ENCODE data around the gene TNS3.

TNS3 gene

DNA sequence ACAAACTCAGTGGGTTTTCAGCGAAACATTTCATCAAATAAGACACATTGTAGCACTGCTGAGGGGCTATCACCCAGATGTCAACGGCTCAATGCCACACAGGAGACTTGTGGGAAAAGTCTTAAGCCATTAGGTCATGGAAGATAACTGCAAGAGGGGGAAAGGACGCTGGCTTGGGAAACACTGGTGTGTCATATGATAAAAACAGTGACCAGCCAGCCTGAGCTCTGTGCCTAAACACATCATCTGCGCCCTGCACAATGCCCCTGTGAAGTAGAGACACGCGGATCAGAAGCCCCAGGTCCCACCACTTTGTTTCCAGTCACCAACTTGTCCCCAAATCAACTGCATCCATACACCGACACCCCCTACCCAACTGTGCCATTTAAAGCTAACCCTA is 116.7 kb downstream of the TNS3 start:
- no peak for DNase-seq

GRCh38 chr7:47464266-47464665 is 117.6 kb downstream of the TNS3 start:
- DNase-seq = no peak

DNA sequence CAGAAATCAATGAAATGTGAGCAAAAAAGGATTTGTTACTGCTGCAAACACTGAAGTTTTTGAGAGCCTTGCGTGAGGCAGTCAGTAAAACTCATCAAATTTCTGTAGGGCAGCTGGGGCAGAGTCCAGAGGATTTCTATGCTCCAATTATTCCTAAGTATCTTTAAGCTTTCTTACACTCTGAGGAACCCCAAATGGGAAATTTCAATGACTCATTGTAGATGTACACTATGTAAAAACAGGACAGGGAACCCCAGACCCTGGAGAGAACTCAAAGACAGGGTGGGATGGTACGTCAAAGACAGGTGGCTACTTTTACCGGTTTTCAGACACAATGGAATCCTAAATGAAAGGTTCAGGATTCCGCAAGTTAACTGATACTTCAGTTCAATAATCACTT is 120.2 kb downstream of the TNS3 start:
- no peak for DNase-seq

DNA sequence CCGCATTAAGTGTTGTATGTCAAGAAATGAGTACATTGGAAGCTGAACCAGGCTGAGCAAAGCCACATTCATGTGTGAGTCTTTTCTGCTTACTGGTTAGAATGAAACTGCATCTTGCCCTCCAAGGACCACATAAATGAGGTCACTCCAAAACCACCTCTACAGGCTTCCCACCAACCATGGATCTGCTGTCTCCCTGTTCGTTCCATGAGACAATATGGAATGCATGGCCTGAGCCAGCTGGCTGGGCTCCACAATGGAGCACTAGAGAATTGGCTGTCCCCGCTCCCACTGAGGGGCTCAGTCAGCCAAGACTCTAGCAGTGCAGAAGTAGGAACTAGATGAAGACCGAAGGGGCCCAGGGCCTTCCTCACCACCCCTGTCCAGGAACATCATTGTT is 120.8 kb downstream of the TNS3 start:
- no peak for DNase-seq

DNA sequence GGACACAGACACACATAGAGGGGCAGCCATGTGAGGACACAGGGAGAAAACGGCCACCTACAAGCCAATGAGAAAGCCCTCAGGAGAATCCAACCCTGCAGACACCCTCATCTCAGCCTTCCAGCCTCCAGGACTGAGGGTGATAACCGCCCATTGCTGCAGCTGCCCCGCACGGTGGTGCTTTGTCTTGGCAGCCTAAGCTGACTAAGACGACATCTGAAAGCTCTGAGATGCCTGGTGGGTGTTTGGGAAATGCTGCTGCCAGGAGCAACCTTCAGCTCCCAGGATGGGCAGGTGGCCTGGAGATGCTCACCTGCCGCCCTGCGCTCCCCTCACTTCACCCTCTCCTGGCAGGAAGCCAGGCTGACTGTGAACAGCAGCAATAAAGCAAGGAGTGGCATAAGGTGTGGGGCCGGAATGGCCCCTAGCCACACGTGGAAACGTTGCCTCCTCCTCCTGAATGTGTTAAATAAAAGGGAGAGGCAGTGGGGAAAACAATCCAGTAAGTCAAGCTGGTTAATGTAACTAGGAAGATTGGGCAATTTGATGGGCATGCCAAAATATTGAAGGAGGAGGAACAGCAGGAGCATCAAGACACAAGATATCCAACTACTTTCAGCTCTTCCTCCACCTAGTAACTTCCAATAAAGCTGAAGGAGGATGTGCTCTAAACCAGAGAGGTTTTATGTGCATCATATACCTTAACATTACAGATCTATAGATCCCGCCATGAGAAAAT is 121.5 kb downstream of the TNS3 start:
- no peak for DNase-seq

- DNase-seq = no peak
Observed at GRCh38 chr7:47458486-47458885, 123.4 kb downstream of the TNS3 start.

DNA sequence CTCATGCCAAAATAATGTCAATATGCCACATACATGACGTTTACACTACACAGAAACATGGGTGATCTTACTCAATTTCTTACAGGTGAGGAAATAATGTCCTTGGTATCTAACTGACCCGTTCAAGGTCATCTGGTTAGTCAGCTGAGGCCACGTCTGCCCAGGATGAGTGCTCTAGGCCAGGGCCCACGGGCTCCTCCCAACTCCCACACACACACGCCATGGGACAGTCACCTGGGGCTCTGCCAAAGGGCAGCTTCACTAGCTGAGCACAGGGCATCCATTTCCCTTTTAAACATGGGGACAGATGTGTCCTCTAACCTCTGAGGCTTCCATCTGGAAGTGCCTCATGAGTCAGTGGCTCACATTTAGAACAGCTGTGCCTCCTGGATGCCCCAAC is 123.9 kb downstream of the TNS3 start:
- no peak for DNase-seq

GRCh38 chr7:47456210-47456955 is 125.5 kb downstream of the TNS3 start:
- DNase-seq = no peak

DNA sequence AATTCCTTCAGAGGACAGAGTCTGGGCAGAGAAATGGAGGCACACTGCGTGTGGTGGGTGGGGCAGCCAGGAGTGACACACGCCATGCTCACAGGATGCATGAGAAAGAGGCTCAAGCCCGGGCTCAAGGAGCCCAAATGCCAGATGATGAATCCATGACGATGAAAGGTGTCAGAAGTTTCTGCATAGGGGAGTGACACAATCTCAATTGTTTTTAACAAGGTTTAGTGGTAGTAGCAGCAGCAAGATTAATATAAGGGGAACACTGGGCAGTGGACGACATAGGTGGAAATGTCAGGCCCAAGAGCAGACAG is 126.1 kb downstream of the TNS3 start:
- no peak for DNase-seq

GRCh38 chr7:47454974-47455871 is 126.7 kb downstream of the TNS3 start:
- DNase-seq = no peak

- DNase-seq = no peak
Observed at GRCh38 chr7:47454069-47454973, 127.6 kb downstream of the TNS3 start.

DNA sequence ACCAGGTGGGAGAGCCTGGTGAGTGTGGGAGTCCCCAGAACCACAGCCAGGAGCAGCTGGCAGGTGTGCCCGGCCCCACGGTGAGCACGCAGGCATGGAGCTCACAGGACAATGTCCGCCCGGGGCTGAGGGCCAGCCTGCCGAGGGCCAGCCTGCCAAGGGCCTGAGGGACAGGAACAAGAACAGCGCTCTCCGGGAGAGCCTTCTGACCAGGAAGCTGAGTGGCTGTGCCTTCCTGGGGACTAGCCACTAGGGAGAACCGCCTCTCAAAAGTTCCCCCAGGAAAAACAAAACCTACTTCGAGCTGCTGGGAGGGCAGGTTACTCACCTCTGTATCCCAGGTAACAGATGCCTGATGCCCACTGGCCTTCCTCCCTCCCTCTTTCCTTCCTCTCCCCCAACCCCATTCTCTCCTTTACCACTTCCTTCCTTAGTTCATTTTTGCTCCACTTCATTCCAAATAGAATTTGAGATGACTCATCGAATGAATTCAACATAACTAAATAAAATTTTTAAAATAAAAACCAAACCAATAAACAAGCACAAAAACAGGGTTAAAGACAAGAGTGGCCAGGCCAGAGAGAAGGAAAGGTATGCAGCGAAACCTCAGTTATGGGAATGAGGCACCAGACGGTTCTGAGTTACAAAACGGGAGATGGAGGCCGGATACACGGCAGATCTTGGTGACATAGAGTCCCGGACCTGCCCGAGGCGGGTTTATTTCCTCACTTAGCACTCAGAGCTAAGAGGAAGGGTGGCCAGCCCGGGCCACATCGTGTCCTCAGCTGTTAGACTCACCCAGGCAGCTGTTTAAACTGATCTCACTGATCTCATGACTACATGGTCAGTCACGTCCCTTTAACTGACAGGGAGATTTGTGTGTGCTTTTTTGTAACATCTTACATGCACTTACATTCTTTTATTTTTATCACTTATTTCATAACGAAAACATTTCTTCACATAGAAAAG is 128.5 kb downstream of the TNS3 start:
- peak; percentile 40 for DNase-seq

DNA sequence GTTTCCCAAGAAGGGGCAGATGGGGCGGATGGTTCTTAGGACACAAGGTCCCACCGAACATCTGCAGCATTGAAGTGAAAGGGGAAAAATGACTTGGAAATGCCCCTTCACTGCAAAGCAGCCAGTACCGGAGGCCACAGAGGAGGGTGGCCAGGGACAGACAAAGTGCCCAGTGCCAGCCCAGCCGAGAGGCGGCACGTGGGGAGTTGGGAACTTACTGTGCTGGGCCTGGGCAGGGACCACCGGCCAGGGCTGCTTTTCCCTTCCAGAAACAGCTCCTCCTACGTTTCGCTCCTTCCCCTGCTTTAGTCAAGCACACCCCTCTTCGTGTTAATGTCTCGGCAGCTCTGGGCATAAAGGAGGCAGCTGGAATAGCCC is 129.2 kb downstream of the TNS3 start:
- DNase-seq = no peak

- no peak for DNase-seq
Observed at GRCh38 chr7:47452295-47452694, 129.6 kb downstream of the TNS3 start.

- no peak for DNase-seq
Observed at GRCh38 chr7:47451851-47452205, 130.1 kb downstream of the TNS3 start.

DNA sequence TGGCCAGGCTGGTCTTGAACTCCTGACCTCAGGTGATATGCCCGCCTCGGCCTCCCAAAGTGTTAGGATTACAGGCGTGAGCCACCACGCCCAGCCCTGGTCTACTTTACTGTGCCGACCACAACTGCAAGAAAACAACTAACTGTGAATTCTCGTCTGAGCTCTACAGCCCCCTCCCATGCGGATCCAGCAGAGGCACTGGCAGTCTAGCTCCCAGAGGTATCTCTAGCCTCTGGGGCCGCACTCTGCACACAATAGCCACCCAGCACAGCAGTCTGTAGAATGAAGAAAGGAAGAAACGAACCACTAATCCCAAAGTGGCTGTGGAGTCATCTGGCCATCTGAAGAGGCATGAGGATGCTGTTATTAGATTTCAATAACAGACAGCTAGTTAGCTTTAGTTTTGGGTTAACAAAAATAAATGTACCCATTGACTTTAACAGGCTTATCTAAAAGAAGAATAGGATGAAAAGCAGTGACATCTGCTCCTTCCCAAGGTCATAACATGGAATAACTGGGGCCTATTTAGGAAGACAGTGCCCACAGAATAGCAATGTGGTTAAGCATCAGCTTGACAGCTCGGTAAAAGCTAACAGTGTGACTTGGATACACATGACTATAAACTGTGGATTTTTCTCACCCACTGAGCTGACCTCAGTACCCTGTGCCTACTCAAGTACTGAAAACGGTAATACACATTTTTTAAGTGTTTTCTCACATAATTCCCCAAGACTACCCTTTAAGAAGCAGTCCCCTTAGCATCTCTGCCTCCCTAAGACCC is 131.9 kb downstream of the TNS3 start:
- DNase-seq = no peak

GRCh38 chr7:47448971-47449370 is 132.9 kb downstream of the TNS3 start:
- no peak for DNase-seq

DNA sequence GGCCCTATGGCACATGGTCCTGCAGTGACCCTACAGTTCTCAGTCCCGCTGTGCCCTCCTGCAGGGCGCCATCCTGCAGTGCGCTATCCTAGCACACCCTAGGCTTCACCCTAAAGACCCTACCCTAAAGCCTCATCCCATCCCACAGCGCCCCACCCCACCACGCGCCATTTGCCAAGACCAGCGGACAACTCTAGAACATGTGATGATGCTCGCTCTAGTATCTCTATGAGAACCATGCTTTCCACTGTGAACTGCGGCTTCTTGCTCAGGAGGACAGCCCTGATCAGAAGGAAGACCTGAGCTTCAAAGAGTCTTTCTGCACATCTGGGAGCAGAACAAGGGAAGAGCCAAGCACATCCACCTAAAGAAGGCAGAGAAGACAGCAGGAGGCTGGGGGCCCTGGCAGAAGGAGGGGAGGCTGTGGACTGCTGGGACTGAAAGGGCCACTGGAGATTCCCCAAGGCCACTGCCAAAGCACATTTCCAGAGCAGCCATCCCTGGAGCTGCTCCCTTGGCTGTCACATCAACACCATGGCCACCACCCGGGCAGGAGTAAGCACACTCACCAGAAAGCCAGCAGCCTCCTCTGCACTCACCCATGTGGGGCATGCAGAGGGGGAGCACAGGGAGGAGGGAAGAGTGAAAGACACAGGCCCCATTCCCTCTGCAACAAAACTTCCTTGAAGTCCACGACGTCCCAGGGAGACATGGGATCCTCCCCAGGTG is 134.1 kb downstream of the TNS3 start:
- DNase-seq = no peak

DNA sequence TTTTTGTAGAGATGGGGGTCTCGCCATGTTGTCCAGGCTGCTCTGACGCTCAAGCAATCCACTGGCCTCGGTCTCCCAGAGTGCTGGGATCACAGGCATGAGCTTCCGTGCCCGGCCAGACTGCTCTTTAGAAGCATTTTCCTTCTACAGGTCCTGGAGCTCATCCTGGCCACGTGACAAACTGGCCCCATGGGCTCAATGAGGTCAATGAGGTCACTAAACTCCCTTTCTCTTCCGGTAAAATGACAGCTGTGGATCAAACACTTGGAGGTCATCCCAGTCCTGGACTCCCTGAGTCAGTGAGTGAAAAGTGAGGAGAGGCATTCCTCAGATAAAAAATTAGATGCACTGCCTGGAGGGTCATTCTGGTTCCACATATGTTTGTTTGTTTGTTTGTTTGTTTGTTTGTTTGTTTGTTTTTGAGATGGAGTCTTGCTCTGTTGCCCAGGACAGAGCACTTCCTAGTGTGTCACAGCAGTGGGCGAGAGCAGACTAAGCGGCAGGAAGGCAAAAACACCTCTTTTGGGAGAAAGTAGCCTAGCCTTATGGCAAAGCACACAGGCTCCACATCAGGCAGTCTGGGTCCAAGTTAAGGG is 134.9 kb downstream of the TNS3 start:
- DNase-seq = no peak

Measured in CD4-positive, alpha-beta T cell treated with Interleukin-15 for 1 hour (primary cell).